ENCODE measurements around the gene RBBP7.

DNA sequence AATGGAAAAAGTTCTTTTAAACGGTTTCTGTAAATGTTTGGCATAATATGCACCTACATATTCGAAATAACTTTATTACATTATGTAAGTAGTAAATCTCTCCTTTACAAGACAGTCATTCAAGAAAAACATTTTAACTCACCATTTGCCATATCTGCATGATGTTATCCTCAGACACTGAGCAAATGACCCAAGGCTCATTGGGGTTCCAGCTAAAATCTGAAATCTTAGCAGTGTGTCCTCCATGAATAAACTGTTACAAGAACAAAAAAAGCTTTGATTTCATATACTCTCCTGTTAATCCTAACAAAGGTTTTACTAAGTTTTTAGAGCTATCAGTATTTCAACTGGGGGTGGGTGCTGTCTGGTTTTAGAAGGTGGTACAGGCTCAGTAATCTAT lies 24.5 kb downstream of the RBBP7 start:
- no peak for TF ChIP-seq POLR2A (IDR thresholded peaks at IDR 0.05)
- TF ChIP-seq CTCF (IDR thresholded peaks at IDR 0.05) = no peak

Measured in thyroid gland (tissue), 4 donors.